HUES6 (cell line): ENCODE results near the gene CCSER1.

Experiments
- H3K27ac ChIP-seq: 2 replicates; pipeline ENCODE4 v1.7.0; 2013; ENCODE audit warnings: low read depth, mild to moderate bottlenecking, low read length, inconsistent platforms
- H3K27me3 ChIP-seq: 2 replicates; pipeline ENCODE4 v1.6.1; 2013; ENCODE audit warnings: low read length; ENCODE audit not compliant: control insufficient read depth, insufficient read depth
- H3K36me3 ChIP-seq: 2 replicates; pipeline ENCODE4 v1.6.1; 2013; ENCODE audit warnings: low read length; ENCODE audit not compliant: control insufficient read depth, insufficient read depth
- H3K4me1 ChIP-seq: 2 replicates; pipeline ENCODE4 v1.6.1; 2013; ENCODE audit warnings: low read length; ENCODE audit not compliant: control insufficient read depth, insufficient read depth
- H3K4me3 ChIP-seq: 2 replicates; pipeline ENCODE4 v1.5.1; 2013; ENCODE audit warnings: low read depth, low read length
- H3K9ac ChIP-seq: one replicate; pipeline ENCODE4 v1.6.1; 2013; ENCODE audit warnings: mild to moderate bottlenecking, low read length
- H3K9me3 ChIP-seq: 2 replicates; pipeline ENCODE4 v1.6.1; 2013; ENCODE audit warnings: low read depth, low read length; ENCODE audit not compliant: control insufficient read depth, insufficient read depth

CCSER1 gene

DNA sequence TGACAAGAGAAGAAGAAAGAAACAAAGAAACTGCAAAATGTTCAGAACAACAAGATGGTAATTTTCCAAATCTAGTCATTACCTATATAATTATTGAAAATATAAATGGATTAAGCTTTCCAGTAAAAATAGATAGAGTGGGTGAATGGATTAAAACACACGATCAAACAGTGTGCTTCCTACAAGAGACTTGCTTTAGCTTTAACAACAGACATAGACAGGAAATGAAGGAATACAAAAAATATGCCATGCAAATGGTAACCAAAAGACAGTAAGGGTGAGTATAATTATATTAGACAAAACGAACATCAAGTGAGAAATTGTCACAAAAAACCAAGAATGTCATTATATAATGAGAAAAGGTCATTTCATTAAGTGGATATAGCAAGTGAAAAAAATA, 842.8 kb downstream of the CCSER1 start:
- no peaks in the 10 kb centered on the region for H3K4me1 ChIP-seq
- H3K27ac ChIP-seq = no peak overlapping the region
- 0 out of 2 replicates have a peak, but pooled peaks cover 2% of the 10 kb centered on the region for H3K9me3 ChIP-seq
- no peaks in the 10 kb centered on the region for H3K27me3 ChIP-seq
- no peak overlapping the region for H3K4me3 ChIP-seq
- no peak overlapping the region for H3K9ac ChIP-seq
- no peaks in the 10 kb centered on the region for H3K36me3 ChIP-seq

DNA sequence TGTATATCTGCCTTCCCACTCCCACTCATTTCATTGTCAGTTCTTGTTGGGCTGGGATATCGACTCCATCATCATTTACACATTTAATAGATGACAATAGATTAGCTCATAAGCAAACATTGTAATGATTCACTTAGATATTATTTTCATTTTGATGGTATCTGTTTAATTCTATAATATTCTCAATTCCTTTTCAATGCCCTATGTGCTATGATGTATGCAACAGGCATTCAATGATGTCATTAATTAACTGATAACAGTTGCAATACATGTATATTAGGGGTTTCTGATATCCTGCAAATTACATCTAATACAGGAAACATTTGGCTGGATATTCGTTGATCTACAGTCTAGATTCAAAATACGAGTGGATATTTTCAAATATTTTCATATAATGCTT, 850.5 kb downstream of the CCSER1 start:
- Histone ChIP-seq H3K4me3 (no peak overlapping the region), H3K27ac (no peak overlapping the region), H3K36me3 (no peaks in the 10 kb centered on the region), H3K4me1 (0 out of 2 replicates have a peak, but pooled peaks cover 1% of the 10 kb centered on the region), H3K9me3 (no peaks in the 10 kb centered on the region), H3K27me3 (no peaks in the 10 kb centered on the region), H3K9ac (no peak overlapping the region)

DNA sequence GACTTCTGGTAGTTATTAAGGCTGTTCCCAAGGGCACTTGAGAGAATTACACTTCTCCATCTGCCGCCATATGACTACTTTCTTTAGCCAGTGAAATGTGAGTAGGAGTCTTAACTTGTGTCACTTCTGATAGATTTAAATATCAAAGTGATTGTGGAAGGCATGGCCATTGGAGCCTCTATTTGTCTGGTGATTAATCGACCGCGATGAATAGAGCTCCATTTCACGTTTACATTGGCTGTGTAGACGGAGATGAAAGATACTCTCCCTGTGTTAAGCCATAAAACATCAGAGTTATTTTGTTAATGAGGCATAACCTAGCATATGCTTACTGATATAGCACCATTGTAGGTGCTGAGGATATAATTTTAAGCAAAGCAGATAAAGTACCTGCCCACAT, 852.4 kb downstream of the CCSER1 start:
- Histone ChIP-seq H3K36me3 (no peaks in the 10 kb centered on the region), H3K9me3 (no peaks in the 10 kb centered on the region), H3K4me3 (no peak overlapping the region), H3K4me1 (0 out of 2 replicates have a peak, but pooled peaks cover 2% of the 10 kb centered on the region), H3K27me3 (no peaks in the 10 kb centered on the region), H3K9ac (no peak overlapping the region), H3K27ac (no peak overlapping the region)

DNA sequence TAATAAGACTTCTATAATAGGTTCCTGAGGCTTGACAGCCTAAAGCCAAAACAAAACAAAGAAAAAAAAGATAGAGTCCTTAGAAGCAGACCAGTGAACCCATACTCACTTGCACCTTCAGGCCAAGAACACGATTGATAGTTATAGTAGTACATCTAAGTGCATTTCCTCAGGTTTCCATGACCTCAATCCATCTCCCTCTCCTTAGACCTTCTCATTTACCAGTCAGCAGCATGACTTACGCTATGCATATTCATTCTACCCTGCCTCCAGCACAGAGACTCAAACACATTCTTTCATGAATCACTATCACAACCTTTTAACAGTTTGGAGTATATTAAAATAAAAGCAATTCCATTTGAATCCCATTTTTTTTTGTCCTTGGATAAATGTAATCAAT, 855.6 kb downstream of the CCSER1 start:
- Histone ChIP-seq H3K4me1 (0 out of 2 replicates have a peak, but pooled peaks cover 2% of the 10 kb centered on the region), H3K4me3 (no peak overlapping the region), H3K27me3 (no peaks in the 10 kb centered on the region), H3K27ac (no peak overlapping the region), H3K9ac (no peak overlapping the region), H3K36me3 (no peaks in the 10 kb centered on the region), H3K9me3 (no peaks in the 10 kb centered on the region)

DNA sequence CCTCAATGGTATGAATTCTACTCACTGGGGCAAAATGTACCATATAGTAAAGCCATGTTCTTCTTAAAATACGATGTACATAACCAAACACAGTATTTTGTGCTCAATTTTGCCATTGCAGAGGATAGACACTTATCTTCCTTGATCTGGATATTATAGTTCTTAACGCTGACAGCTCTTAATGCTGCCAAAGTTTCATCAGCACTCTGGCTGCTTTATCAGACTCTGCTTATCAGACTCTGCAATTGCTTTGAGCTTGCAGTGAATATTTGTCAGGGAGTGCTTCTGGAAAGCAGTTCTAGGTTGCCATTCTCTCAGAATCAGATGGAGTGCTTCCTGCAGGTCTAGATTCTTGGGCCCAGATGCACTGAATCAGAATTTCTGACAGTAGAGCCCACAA, 863.1 kb downstream of the CCSER1 start:
- H3K4me3 ChIP-seq = no peak overlapping the region
- H3K9me3 ChIP-seq = no peaks in the 10 kb centered on the region

DNA sequence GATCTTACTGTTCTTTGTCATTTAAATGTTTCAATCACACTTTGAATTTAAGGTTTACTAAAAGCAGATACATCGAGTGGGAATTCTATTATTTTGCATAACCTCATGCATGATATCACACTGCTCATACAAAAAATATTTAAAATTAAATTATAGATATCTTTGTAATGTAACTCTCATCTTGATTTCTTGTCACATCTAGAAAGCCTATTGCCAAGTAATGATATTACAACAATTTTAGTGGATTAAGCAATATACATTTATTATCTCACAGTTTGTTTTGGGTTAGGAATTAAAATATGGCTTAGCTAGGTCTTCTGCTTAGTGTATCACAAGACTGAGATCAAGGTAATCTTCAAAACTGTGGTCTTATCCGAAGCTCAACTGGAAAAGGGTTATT, 865.0 kb downstream of the CCSER1 start:
- no peak overlapping the region for H3K9ac ChIP-seq
- H3K4me3 ChIP-seq = no peak overlapping the region
- H3K27ac ChIP-seq = no peak overlapping the region
- H3K4me1 ChIP-seq = peaks cover 5% of the 10 kb centered on the region
- H3K36me3 ChIP-seq = no peaks in the 10 kb centered on the region
- no peaks in the 10 kb centered on the region for H3K27me3 ChIP-seq
- H3K9me3 ChIP-seq = no peaks in the 10 kb centered on the region

More for the DNA sequence above, 863.1 kb downstream of the CCSER1 start:
- H3K27me3 ChIP-seq = no peaks in the 10 kb centered on the region
- no peak overlapping the region for H3K27ac ChIP-seq
- peaks cover 5% of the 10 kb centered on the region for H3K4me1 ChIP-seq
- no peaks in the 10 kb centered on the region for H3K36me3 ChIP-seq
- H3K9ac ChIP-seq = no peak overlapping the region

DNA sequence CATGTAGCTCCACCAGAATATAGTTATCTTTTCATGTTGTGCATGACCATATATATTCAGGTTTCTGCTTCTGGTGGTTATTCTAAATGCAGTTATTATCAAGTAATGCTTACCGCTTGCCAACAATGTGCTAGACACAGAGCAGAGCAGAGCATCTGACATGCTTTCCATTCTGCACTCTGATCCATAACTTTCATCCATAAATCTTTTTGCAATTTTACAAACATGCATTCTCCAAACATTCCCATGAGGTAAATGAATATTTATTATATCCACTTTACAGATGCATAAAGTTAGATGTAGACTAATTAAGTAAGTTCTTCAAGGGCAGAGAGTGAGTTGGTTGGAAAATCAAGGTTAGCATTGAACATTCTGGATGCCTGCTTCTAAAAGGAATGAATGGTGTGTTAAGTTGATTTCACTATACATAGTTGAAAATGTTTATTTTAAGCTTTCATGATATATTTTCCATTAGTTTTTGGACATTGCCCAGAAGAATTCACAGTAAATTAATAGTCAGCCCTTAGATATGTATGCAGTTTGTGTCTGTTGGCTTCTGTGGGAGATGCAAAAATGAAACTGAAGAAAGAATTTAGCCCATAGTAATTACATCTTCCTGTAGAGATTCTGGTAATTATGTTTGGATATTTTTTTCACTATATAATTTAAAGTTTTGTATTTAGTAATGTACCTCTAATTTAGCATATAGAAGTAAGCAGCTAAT, 867.8 kb downstream of the CCSER1 start:
- Histone ChIP-seq H3K4me1 (peaks cover 5% of the 10 kb centered on the region), H3K4me3 (no peak overlapping the region), H3K27me3 (no peaks in the 10 kb centered on the region), H3K36me3 (no peaks in the 10 kb centered on the region), H3K9ac (no peak overlapping the region), H3K9me3 (no peaks in the 10 kb centered on the region), H3K27ac (no peak overlapping the region)

DNA sequence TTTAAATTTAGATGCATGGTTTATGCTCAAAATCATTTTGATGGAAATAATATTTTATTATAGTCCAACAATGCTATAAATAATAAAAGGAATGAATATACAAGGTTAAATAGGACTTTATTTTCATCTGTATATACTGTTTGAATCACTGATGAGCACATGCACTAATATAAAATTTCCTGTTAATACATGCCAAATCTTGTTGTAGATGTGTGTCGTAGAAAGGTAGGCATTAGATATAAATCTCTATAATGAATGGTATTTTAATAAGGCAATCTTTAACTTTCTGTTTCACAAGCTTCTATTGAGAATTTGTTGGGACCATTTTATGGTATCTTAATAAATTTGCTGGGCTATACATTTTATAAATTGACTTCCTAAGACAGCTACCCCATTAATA, 868.8 kb downstream of the CCSER1 start:
- Histone ChIP-seq H3K4me1 (peaks cover 5% of the 10 kb centered on the region), H3K27me3 (no peaks in the 10 kb centered on the region), H3K27ac (no peak overlapping the region), H3K9me3 (no peaks in the 10 kb centered on the region), H3K9ac (no peak overlapping the region), H3K4me3 (no peak overlapping the region), H3K36me3 (no peaks in the 10 kb centered on the region)

DNA sequence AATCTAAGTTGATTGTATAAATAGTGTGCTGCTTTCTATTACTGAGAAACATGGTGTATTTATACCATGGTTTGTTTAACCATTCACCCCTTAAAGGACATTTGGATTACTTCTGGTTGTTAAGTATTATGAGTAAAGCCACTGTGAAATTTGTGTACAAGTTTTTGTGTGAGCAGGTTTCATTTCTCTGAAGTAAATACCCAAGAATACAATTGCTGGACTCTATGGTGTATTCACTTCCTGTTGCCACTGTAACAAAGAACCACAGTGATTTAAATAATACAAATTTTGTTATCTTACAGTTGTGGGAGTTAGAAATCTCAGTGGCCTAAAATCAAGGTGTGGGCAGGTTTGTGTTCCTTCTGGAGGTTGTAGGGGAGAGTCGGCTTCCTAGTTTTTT, 869.6 kb downstream of the CCSER1 start:
- H3K27me3 ChIP-seq = no peaks in the 10 kb centered on the region
- no peaks in the 10 kb centered on the region for H3K9me3 ChIP-seq
- no peak overlapping the region for H3K27ac ChIP-seq
- H3K36me3 ChIP-seq = no peaks in the 10 kb centered on the region
- no peak overlapping the region for H3K4me3 ChIP-seq
- H3K4me1 ChIP-seq = peaks cover 3% of the 10 kb centered on the region
- no peak overlapping the region for H3K9ac ChIP-seq

DNA sequence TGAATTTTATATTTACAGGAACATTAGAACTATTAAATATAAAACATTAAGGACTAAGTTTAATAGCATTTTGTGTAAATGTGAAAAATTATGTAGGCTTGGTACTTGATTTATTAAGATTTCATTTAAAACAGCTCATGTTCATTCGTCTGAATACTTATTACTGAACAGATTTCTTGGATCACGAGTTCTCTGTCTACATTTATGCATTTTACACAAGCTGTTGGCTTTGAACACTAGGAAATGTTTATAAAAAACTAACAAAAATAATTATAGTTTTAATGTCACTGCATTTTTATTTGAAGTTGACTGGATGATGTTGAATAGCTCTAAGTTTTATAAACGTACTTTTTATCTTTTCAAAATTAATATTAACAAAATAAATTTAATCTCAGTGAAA, 888.7 kb downstream of the CCSER1 start:
- Histone ChIP-seq H3K4me1 (no peaks in the 10 kb centered on the region; the same call in 1 of the 2 replicates), H3K9ac (no peak overlapping the region), H3K4me3 (no peak overlapping the region), H3K36me3 (no peaks in the 10 kb centered on the region), H3K9me3 (peaks cover 2% of the 10 kb centered on the region; the same call in 1 of the 2 replicates), H3K27me3 (no peaks in the 10 kb centered on the region), H3K27ac (no peak overlapping the region)

DNA sequence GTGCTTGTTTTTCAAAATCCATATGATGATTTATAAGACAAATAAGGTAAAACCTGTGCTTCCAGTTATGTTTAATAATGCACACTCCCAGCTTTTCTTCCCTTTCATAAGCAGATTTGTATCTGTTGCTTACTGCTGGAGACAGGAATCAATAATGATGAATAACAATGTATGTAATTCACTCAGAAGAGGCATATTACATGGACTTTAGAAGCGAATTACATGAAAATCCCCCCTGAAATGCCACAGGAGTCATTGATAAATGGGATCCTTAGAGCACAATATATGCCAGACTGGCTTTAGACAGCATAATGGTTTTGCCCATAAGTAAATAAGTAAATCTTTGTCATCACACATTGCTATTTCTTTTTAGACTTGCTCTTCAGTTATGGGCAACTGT, 892.3 kb downstream of the CCSER1 start:
- Histone ChIP-seq H3K4me1 (no peaks in the 10 kb centered on the region; the same call in 1 of the 2 replicates), H3K9me3 (peaks cover 2% of the 10 kb centered on the region; the same call in 1 of the 2 replicates), H3K27ac (no peak overlapping the region), H3K4me3 (no peak overlapping the region), H3K27me3 (no peaks in the 10 kb centered on the region), H3K36me3 (no peaks in the 10 kb centered on the region), H3K9ac (no peak overlapping the region)
